Measurements from ENCODE around the gene PPP2CA.
A peak's percentile ranks its signal among the peaks of the same experiment; 100 is the strongest.
"Not testable (repeated sequence)": the region's sequence is repeated elsewhere in the genome, so short reads cannot be mapped to it uniquely, and the experiment has no call there.

The PPP2CA gene

DNA sequence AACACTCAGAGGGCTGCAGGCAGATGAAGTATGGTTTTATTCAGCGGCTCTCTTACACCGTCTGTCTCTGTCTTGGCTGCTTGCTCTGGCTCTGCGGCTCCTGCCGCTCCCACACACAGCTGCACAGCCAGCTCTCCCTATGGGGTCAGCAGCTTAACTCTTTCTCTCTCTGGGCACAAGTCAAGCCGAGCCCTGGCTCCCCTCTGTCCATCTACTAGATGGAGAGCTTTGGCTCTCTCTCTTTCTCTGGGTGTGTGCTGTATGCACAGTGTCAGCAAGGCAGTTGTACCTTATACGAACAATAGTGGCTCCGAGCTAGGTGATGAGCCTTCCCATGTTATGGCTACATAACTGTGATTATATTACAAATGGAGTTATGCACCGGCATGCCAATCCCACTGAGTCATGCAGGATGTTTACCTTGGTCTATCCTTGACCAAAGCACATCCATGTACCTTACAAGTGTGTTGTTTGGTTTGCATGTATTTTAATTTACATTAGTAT lies 19.3 kb upstream of the PPP2CA start:
- DNase-seq = peak; percentile 8 to 49

DNA sequence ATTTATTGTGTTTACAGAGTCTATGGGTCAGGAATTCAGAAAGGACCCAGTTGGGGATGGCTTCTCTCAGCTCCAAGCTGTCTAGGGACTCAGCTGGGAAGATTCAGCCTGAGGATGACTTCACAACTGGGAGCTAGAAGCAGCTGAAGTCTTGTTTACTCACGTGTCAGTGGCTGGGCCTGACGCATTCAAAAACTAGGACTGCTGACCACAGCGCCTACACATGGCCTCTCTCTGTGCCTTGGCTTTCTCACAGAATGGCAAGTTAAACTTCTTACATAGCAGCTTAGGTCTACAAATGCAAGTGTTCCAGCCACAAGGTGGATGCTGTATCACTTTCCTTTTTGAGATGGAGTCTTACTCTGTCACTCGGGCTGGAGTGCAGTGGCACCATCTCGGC lies 16.3 kb upstream of the PPP2CA start:
- no peak for DNase-seq

GRCh38 chr5:134240421-134240962 lies 14.6 kb upstream of the PPP2CA start:
- DNase-seq = peak; percentile 65 to 67

GRCh38 chr5:134236820-134237219 lies 10.9 kb upstream of the PPP2CA start:
- no peak for DNase-seq

DNA sequence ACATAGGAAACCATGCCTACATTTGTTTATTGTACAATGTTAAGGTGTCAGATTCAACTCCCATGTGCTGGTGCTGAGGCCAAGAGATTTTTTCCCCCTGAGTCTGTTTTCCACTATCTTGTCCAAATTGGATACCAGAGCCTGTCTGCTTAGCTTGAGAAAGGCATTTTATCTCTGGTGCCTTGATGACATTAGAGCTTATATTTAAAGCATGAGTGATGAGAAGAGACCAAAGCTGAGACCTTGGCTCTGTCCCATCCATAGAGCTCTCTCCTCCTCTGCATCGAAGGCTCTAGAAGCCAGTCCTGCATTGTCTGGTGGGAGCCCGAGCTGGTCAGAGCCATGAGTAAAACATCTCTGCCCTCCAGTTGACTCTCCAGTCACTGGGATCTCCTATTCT lies 10.4 kb upstream of the PPP2CA start:
- DNase-seq = no peak

GRCh38 chr5:134228624-134229023 lies 2.8 kb upstream of the PPP2CA start:
- no peak for DNase-seq

DNA sequence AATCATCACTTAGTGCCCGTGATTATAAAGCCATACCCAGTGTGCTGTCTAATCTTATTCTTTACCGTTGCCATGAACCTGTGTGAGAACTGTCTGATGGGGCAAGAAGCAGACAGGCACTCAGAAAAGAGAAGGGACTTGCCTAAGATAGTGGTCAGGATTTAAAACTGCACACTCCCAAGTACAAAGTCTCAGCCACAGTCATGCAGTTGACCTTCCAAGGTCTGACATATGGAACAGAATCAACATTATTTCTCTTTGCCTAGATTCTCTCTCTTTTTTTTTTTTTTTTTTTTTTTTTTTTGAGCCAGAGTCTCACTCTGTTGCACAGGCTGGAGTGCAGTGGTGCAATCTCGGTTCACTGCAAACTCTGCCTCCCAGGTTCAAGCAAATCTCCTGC lies 1.9 kb upstream of the PPP2CA start:
- DNase-seq = no peak

- DNase-seq = peak; percentile 16 to 62
Measured at GRCh38 chr5:134227259-134227658, 1.4 kb upstream of the PPP2CA start.

DNA sequence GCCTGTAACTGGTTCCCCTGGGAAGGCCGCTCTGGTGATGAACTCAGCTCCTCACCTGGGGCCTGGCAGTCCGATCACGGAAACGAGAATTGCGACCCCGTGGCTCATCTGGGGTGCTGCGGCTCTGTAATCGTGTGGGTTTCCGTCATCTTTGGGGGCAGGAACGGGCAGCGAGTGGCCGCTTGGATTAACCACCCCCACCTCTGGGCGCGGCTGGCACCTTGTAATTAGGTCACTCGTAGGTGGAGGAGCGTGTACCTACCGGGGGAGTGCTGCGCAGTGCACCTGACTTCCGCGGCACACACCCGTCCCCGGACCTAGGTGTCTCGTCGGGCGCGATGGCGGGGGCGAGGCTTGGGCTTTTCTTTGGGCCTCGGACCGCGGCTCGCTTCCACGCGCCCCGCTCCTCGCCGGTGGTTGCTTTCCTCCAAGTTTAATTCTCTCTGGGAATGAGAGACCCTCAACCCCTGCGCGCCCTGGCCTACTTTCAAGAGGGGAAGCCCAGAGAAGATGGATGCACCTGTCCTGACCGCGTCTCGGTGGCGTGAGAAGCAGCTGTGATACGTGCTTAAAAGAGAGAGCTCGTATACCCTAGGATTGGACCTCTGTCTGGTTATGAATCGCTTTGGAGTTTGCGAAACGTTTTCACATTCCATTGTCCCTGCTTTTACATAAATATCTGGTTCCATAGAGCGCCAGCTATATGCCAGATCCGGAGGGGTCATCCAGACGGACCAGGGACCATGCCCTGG lies 744 bp upstream of the PPP2CA start:
- DNase-seq = no peak

DNA sequence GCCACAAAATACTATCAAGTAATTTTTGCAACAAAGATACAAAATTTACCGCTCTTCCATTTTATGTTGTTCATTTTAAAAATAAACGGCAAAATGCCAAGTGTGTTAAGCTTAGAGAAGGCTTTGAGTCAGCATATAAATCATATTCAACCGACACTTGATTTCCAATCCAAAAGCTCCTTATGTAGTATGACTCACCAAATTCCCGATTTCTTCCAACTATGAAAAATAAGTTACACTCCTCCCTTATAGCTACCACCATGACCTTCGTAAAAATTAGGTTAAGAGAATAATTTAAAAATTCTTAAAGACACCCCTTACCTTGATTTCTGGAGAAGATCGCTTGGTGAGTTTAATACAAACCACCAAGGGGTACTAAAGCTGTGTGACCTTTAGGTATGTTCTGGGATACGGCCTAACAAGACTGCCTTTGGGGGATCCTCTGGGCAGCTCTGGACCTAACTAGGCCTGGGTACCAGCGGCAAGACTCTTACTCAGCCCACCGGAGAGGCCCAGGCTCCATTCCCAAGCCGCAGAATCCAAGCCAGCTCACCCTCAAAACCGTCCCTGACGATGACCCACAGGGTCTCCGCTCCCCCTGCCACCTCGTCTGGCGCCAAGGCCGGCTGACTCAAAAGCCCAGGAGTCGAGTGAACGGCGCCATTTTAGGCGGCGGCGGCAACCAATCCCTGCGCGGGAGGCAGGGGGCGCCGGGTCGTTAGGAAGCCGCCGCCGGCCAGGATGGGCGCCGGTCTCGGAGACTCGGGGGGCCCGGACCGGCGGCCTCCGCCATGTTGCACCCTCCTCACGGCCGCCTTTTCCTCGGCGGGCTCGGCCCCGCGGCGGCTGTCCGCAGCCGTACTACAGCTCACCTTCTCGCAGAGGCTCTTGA lies 739 bp downstream of the PPP2CA start:
- DNase-seq = peak; percentile 32 to 64

- DNase-seq = no peak
Measured at GRCh38 chr5:134223406-134224248, 2.2 kb downstream of the PPP2CA start.

- DNase-seq = not testable (repeated sequence)
Measured at GRCh38 chr5:134221690-134222089, 4.2 kb downstream of the PPP2CA start.

DNA sequence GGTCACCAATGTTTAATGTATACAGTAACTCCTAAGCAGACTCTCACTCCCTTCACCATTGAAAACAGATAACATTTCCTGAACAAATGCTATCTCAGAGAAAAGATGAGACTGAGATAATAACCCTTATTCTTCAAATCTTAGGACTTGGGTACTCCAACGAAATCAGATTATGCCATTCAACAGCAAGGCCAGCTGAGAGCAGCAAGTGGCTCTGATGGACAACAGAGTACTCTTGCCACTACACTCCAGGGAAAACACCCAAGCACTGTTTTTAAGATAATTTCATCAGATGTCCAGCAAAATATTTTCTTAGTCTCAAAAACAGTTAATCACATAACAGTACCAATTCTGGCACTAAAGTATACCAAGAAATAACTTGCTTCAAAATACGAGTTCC lies 10.1 kb downstream of the PPP2CA start:
- DNase-seq = no peak

GRCh38 chr5:134211263-134212031 lies 14.4 kb downstream of the PPP2CA start:
- not testable (repeated sequence) for DNase-seq

DNA sequence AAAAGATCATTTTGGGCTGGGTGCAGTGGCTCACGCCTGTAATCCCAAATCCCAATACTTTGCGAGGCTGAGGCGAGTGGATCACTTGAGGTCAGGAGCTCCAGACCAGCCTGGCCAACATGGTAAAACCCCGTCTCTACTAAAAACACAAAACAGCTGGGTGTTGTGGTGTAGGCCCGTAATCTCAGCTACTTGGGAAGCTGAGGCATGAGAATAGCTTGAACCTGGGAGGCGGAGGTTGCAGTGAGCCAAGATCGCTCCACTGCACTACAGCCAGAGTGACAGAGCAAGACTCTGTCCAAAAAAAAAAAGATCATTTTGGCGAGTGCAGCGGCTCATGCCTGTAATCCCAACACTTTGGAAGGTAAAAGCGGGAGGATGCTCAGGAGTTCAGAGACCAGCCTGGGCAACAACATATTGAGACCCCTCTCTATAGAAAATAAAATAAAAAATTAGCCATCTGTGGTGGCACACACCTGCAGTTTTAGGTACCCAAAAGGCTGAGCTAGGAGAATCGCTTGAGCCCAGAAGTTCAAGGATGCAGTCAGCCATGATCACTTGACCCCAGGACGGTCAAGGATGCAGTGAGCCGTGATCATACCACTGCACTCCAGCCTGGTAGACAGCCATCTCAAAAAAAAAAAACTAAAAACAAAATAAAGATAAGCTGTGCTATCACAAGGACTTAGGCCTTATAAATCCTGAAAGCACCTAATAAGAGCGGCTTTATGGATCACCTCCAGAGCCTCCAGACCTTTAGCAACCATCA lies 16.2 kb downstream of the PPP2CA start:
- no peak for DNase-seq

GRCh38 chr5:134207696-134208095 lies 18.2 kb downstream of the PPP2CA start:
- no peak for DNase-seq

GRCh38 chr5:134206627-134207160 lies 19.2 kb downstream of the PPP2CA start:
- DNase-seq = no peak

GRCh38 chr5:134204575-134204974 lies 21.3 kb downstream of the PPP2CA start:
- DNase-seq = no peak

- DNase-seq = no peak
Measured at GRCh38 chr5:134203630-134204029, 22.2 kb downstream of the PPP2CA start.

DNA sequence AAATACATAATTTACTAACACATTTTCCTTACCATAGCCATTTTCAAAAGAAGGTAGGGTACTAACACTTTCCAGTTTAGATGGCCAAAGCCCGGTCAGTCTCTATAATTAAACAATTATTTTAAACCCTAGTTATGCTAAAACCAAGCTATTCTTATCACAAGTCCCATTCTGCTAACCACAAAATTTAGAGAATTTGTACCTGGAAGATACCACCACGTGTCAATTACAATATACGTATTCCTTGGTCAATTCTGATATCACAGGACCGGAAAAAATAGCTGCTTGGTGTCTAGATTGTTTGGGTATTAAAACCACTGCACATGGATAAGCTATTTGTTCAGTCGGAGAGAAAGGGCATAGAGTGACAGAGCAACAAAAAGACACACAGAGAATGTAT lies 30.2 kb downstream of the PPP2CA start:
- no peak for DNase-seq

GRCh38 chr5:134189031-134189430 lies 36.8 kb downstream of the PPP2CA start:
- DNase-seq = no peak

Measured in NCI-H446 (cell line).